ENCODE measurements around the gene RXFP2. TPM values are rescaled to one million over a fixed set of nuclear protein-coding genes. Genes with fewer than 3 reads are reported as not detected.
A peak's percentile ranks its signal among the peaks of the same experiment; 100 is the strongest.

Gene RXFP2
- total RNA-seq, 1 experiment from 2014 or later: not detected

GRCh38 chr13:31764556-31764955 lies 25.2 kb downstream of the RXFP2 start:
- in situ Hi-C loops (cut with HindIII; ENCODE audit: low pct_unique_long_range_greater_than_20kb, low sequenced_read_pairs): no loop called here
- no peak for DNase-seq (ENCODE audit: low read depth, low spot score)

- no peak for DNase-seq (ENCODE audit: low read depth, low spot score)
These were observed 25.9 kb downstream of the RXFP2 start for GRCh38 chr13:31765138-31765785.

GRCh38 chr13:31767175-31767900 lies 28.0 kb downstream of the RXFP2 start:
- in situ Hi-C loops (cut with HindIII; ENCODE audit: low pct_unique_long_range_greater_than_20kb, low sequenced_read_pairs): no loop called here
- DNase-seq (ENCODE audit: low read depth, low spot score): no peak

More at GRCh38 chr13:31765138-31765785, 25.9 kb downstream of the RXFP2 start:
- in situ Hi-C loops (cut with HindIII; ENCODE audit: low pct_unique_long_range_greater_than_20kb, low sequenced_read_pairs): no loop called here

GRCh38 chr13:31768351-31768750 lies 29.0 kb downstream of the RXFP2 start:
- DNase-seq (ENCODE audit: low read depth, low spot score): no peak
- in situ Hi-C loops (cut with HindIII; ENCODE audit: low pct_unique_long_range_greater_than_20kb, low sequenced_read_pairs): no loop called here

GRCh38 chr13:31769575-31769974 lies 30.2 kb downstream of the RXFP2 start:
- no peak for DNase-seq (ENCODE audit: low read depth, low spot score)
- in situ Hi-C loops (cut with HindIII; ENCODE audit: low pct_unique_long_range_greater_than_20kb, low sequenced_read_pairs): no loop called here

- DNase-seq (ENCODE audit: low read depth, low spot score): no peak
- in situ Hi-C loops (cut with HindIII; ENCODE audit: low pct_unique_long_range_greater_than_20kb, low sequenced_read_pairs): no loop called here
These were observed 32.9 kb downstream of the RXFP2 start for GRCh38 chr13:31772231-31772630.

- DNase-seq (ENCODE audit: low read depth, low spot score): no peak
- in situ Hi-C loops (cut with HindIII; ENCODE audit: low pct_unique_long_range_greater_than_20kb, low sequenced_read_pairs): no loop called here
These were observed 34.2 kb downstream of the RXFP2 start for GRCh38 chr13:31773538-31773937.

- DNase-seq (ENCODE audit: low read depth, low spot score): peak; percentile 7
- in situ Hi-C loops (cut with HindIII; ENCODE audit: low pct_unique_long_range_greater_than_20kb, low sequenced_read_pairs): no loop called here
These were observed 34.9 kb downstream of the RXFP2 start for GRCh38 chr13:31774186-31774750.

GRCh38 chr13:31775148-31775547 lies 35.8 kb downstream of the RXFP2 start:
- in situ Hi-C loops (cut with HindIII; ENCODE audit: low pct_unique_long_range_greater_than_20kb, low sequenced_read_pairs): no loop called here
- DNase-seq (ENCODE audit: low read depth, low spot score): no peak

GRCh38 chr13:31775686-31776085 lies 36.4 kb downstream of the RXFP2 start:
- in situ Hi-C loops (cut with HindIII; ENCODE audit: low pct_unique_long_range_greater_than_20kb, low sequenced_read_pairs): no loop called here

GRCh38 chr13:31781064-31781463 lies 41.7 kb downstream of the RXFP2 start:
- no peak for DNase-seq (ENCODE audit: low read depth, low spot score)
- in situ Hi-C loops (cut with HindIII; ENCODE audit: low pct_unique_long_range_greater_than_20kb, low sequenced_read_pairs): no loop called here

More at GRCh38 chr13:31775686-31776085, 36.4 kb downstream of the RXFP2 start:
- DNase-seq (ENCODE audit: low read depth, low spot score): no peak

- in situ Hi-C loops (cut with HindIII; ENCODE audit: low pct_unique_long_range_greater_than_20kb, low sequenced_read_pairs): no loop called here
- no peak for DNase-seq (ENCODE audit: low read depth, low spot score)
These were observed 46.7 kb downstream of the RXFP2 start for GRCh38 chr13:31786011-31786410.

- in situ Hi-C loops (cut with HindIII; ENCODE audit: low pct_unique_long_range_greater_than_20kb, low sequenced_read_pairs): no loop called here
- DNase-seq (ENCODE audit: low read depth, low spot score): no peak
These were observed 51.7 kb downstream of the RXFP2 start for GRCh38 chr13:31790992-31791391.

- in situ Hi-C loops (cut with HindIII; ENCODE audit: low pct_unique_long_range_greater_than_20kb, low sequenced_read_pairs): no loop called here
These were observed 53.9 kb downstream of the RXFP2 start for GRCh38 chr13:31793246-31793645.

GRCh38 chr13:31794452-31794851 lies 55.1 kb downstream of the RXFP2 start:
- in situ Hi-C loops (cut with HindIII; ENCODE audit: low pct_unique_long_range_greater_than_20kb, low sequenced_read_pairs): no loop called here
- DNase-seq (ENCODE audit: low read depth, low spot score): no peak

More at GRCh38 chr13:31793246-31793645, 53.9 kb downstream of the RXFP2 start:
- no peak for DNase-seq (ENCODE audit: low read depth, low spot score)

GRCh38 chr13:31797154-31797775 lies 57.9 kb downstream of the RXFP2 start:
- peak; percentile 59 for DNase-seq (ENCODE audit: low read depth, low spot score)

GRCh38 chr13:31798189-31798588 lies 58.9 kb downstream of the RXFP2 start:
- DNase-seq (ENCODE audit: low read depth, low spot score): no peak
- in situ Hi-C loops (cut with HindIII; ENCODE audit: low pct_unique_long_range_greater_than_20kb, low sequenced_read_pairs): no loop called here

More at GRCh38 chr13:31797154-31797775, 57.9 kb downstream of the RXFP2 start:
- in situ Hi-C loops (cut with HindIII; ENCODE audit: low pct_unique_long_range_greater_than_20kb, low sequenced_read_pairs): no loop called here

GRCh38 chr13:31801088-31801487 lies 61.8 kb downstream of the RXFP2 start:
- DNase-seq (ENCODE audit: low read depth, low spot score): no peak
- in situ Hi-C loops (cut with HindIII; ENCODE audit: low pct_unique_long_range_greater_than_20kb, low sequenced_read_pairs): no loop called here

All from SK-MEL-5 (cell line).